ENCODE measurements around the gene AGAP1. TPM values are rescaled to one million over a fixed set of nuclear protein-coding genes. Genes with fewer than 3 reads are reported as not detected.

AGAP1 gene
- total RNA-seq, 2 donors from 2014 or later = 16.1 to 40.1 TPM

DNA sequence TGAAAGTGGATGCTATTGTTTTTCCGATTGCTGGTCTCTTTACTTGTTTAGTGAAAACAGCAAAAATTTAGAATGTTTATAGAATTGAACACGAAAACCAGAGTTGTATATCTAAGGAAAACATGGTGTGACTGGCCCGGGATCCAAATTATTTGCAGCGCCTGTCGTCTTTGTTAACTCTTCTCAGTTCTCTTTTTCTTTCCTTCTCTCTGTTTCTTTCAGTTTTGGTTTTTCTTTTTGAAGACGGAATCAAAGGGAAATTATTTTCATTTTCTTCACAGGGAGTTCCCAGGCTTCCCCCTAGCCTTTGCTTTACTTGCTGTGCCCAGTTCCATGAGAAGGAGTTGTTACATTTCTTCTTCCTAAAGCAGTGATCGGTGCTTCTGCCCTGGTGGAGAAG, 76.0 kb downstream of the AGAP1 start:
- Histone ChIP-seq H3K27ac (peak overlapping the region; percentile 43 to 67), H3K4me1 (replicated peaks) (no peaks in the 10 kb centered on the region), H3K4me3 (no peak overlapping the region), H3K9me3 (no peaks in the 10 kb centered on the region), H3K36me3 (no peaks in the 10 kb centered on the region), H3K27me3 (replicated peaks; ENCODE audit: insufficient read depth) (no peaks in the 10 kb centered on the region)
- intact Hi-C loops (cut with DNase I) = no loop called here
- whole genome bisulfite sequencing = 25% methylated on average over 7 of the region's 7 CpGs
- TF ChIP-seq POLR2AphosphoS5 (IDR thresholded peaks at IDR 0.05) = no peak
- TF ChIP-seq POLR2A (IDR thresholded peaks at IDR 0.05) = no peak
- TF ChIP-seq, protein P1, sequence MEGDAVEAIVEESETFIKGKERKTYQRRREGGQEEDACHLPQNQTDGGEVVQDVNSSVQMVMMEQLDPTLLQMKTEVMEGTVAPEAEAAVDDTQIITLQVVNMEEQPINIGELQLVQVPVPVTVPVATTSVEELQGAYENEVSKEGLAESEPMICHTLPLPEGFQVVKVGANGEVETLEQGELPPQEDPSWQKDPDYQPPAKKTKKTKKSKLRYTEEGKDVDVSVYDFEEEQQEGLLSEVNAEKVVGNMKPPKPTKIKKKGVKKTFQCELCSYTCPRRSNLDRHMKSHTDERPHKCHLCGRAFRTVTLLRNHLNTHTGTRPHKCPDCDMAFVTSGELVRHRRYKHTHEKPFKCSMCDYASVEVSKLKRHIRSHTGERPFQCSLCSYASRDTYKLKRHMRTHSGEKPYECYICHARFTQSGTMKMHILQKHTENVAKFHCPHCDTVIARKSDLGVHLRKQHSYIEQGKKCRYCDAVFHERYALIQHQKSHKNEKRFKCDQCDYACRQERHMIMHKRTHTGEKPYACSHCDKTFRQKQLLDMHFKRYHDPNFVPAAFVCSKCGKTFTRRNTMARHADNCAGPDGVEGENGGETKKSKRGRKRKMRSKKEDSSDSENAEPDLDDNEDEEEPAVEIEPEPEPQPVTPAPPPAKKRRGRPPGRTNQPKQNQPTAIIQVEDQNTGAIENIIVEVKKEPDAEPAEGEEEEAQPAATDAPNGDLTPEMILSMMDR (IDR thresholded peaks at IDR 0.05) = no peak
- no peak for DNase-seq (ENCODE audit: low spot score)

DNA sequence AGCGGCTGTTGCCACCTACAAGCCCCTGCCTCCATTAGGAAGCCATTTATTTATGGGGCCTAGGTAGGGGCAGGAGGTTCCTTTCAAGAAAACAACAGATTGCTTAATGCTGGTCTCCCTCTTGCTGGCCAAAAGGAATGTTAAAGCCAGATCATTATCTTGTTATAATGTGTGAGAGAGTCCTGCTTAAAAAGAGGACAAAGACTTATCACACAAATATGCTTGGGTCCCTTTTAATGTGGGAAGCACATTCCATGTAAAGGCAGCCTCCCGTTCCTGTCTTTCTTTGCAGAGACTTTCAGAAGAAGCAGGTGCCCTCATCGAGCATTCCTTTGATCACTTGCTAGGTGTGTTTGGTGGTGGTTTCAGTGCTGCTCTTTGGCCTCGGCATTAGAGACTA, 76.4 kb downstream of the AGAP1 start:
- no peaks in the 10 kb centered on the region for H3K27me3 ChIP-seq (replicated peaks; ENCODE audit: insufficient read depth)
- intact Hi-C loops (cut with DNase I) = no loop called here
- H3K9me3 ChIP-seq = no peaks in the 10 kb centered on the region
- H3K4me1 ChIP-seq (replicated peaks) = no peaks in the 10 kb centered on the region
- WGBS = 21% methylated on average over 4 of the region's 4 CpGs
- no peak overlapping the region for H3K4me3 ChIP-seq
- no peak for DNase-seq (ENCODE audit: low spot score)
- TF ChIP-seq, protein P1 (IDR thresholded peaks at IDR 0.05) = no peak
- TF ChIP-seq POLR2AphosphoS5 (IDR thresholded peaks at IDR 0.05) (no peak), POLR2A (IDR thresholded peaks at IDR 0.05) (no peak)
- peak overlapping the region; percentile 43 to 67 for H3K27ac ChIP-seq
- no peaks in the 10 kb centered on the region for H3K36me3 ChIP-seq

DNA sequence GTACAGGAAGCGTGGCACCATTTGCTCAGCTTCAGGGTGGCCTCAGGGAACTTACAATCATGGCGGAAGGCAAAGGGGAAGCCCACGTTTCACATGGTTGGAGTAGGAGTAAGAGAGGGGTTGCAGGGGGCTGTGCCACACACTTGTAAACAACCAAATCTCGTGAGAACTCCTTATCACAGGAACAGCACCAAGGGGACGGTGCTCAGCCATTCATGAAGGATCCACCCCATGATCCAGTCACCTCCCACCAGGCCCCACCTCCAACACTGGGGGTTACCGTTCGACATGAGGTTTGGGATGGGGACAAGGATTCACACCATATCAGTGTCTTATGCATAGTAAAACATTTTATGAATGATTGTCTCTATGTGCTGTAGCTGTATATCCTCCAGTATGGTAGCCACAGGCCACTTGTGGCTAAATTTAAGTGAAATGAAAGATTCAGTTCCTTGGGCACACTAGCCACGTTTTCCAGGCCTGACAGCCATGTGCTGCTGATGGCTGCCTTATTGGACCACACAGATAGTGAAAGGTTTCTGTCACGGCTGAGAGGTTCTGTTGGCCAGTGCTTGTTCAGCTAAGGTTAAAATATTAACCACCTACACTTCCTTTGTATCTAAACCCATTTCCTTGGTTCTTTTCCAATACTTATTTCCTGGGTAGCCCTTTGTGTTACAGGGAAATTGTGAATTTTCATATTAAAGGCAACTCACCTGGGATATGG, 77.3 kb downstream of the AGAP1 start:
- Histone ChIP-seq H3K4me3 (no peak overlapping the region), H3K36me3 (no peaks in the 10 kb centered on the region), H3K4me1 (replicated peaks) (no peaks in the 10 kb centered on the region), H3K9me3 (no peaks in the 10 kb centered on the region), H3K27ac (peak overlapping the region in 1 of 2 donors; percentile 67), H3K27me3 (replicated peaks; ENCODE audit: insufficient read depth) (no peaks in the 10 kb centered on the region)
- TF ChIP-seq, protein P1 (IDR thresholded peaks at IDR 0.05) = no peak
- TF ChIP-seq POLR2A (IDR thresholded peaks at IDR 0.05) (no peak), POLR2AphosphoS5 (IDR thresholded peaks at IDR 0.05) (no peak)
- intact Hi-C loops (cut with DNase I) = no loop called here
- 94% methylated on average over 9 of the region's 9 CpGs for WGBS
- no peak for DNase-seq (ENCODE audit: low spot score)

DNA sequence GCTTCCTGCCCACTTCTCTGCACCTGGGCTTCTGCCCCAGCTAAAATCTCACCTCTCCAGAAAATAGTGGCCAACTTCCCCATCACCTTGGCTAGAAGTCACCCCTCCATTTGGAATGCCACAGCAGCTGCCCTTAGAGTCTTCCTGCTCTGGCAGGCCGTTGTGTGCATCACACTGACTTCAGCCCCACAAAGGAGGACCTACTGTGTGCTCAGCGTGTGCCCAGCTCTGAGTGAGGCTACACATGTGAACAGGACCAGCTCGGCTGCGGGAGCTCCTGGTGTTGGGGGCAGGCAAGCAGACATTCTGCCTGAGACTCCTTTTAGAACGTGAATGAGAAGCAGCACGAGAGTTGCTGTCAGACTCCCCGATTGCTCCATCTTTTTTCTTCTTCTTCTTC, 78.7 kb downstream of the AGAP1 start:
- H3K4me3 ChIP-seq = no peak overlapping the region
- no peaks in the 10 kb centered on the region for H3K36me3 ChIP-seq
- TF ChIP-seq, protein P1 (IDR thresholded peaks at IDR 0.05) = no peak
- TF ChIP-seq POLR2A (IDR thresholded peaks at IDR 0.05) = no peak
- no peak for TF ChIP-seq POLR2AphosphoS5 (IDR thresholded peaks at IDR 0.05)
- DNase-seq (ENCODE audit: low spot score) = no peak
- intact Hi-C loops (cut with DNase I) = no loop called here
- 96% methylated on average over 7 of the region's 7 CpGs for WGBS
- H3K27me3 ChIP-seq (replicated peaks; ENCODE audit: insufficient read depth) = no peaks in the 10 kb centered on the region
- no peaks in the 10 kb centered on the region for H3K9me3 ChIP-seq
- no peaks in the 10 kb centered on the region for H3K4me1 ChIP-seq (replicated peaks)
- H3K27ac ChIP-seq = no peak overlapping the region
